Measurements from ENCODE around the gene MTMR11. TPM values are rescaled to one million over a fixed set of nuclear protein-coding genes. Genes with fewer than 3 reads are reported as not detected.

Gene MTMR11
- total and polyA plus RNA-seq, 8 donors, result 1.7 to 11.8 (median 4.4) TPM

GRCh38 chr1:149915429-149916192, 21.1 kb downstream of the MTMR11 start:
- Histone ChIP-seq H3K9me3 (no peaks in the 10 kb centered on the region), H3K4me1 (no peaks in the 10 kb centered on the region), H3K36me3 (no peaks in the 10 kb centered on the region), H3K4me3 (no peak overlapping the region), H3K27me3 (no peaks in the 10 kb centered on the region), H3K27ac (no peak overlapping the region)
- intact Hi-C loops (cut with DNase I), result no loop called here
- FAIRE-seq (no peak), DNase-seq (no peak), ATAC-seq (no peak)
- WGBS, 2 donors, result 81 to 86% methylated on average over 11 of the region's 11 CpGs
- TF ChIP-seq CTCF (IDR thresholded peaks at IDR 0.05), result no peak

- no peaks in the 10 kb centered on the region for H3K4me1 ChIP-seq
- H3K27me3 ChIP-seq, result no peaks in the 10 kb centered on the region
- intact Hi-C loops (cut with DNase I), result no loop called here
- no peak for FAIRE-seq
- no peak for TF ChIP-seq CTCF (IDR thresholded peaks at IDR 0.05)
- 38 to 56% methylated on average over 1 of the region's 1 CpG for WGBS, 2 donors
- no peaks in the 10 kb centered on the region for H3K36me3 ChIP-seq
- H3K27ac ChIP-seq, result no peak overlapping the region
- H3K9me3 ChIP-seq, result no peaks in the 10 kb centered on the region
- H3K4me3 ChIP-seq, result no peak overlapping the region
- no peak for ATAC-seq
- no peak for DNase-seq
These were observed 22.1 kb downstream of the MTMR11 start for GRCh38 chr1:149914545-149914944.

- H3K4me1 ChIP-seq, result no peaks in the 10 kb centered on the region
- no peak for TF ChIP-seq CTCF (IDR thresholded peaks at IDR 0.05)
- ATAC-seq, result no peak
These were observed 30.1 kb downstream of the MTMR11 start for GRCh38 chr1:149906570-149907075.

GRCh38 chr1:149903836-149904491, 32.7 kb downstream of the MTMR11 start:
- Histone ChIP-seq H3K36me3 (no peaks in the 10 kb centered on the region), H3K27ac (no peak overlapping the region), H3K4me1 (peaks cover 0 to 6% (median 3%) of the 10 kb centered on the region in 3 donors), H3K4me3 (no peak overlapping the region), H3K9me3 (no peaks in the 10 kb centered on the region), H3K27me3 (no peaks in the 10 kb centered on the region)
- DNase-seq (no peak), ATAC-seq (no peak), FAIRE-seq (no peak)
- intact Hi-C loops (cut with DNase I), result no loop called here
- TF ChIP-seq CTCF (IDR thresholded peaks at IDR 0.05), result no peak
- WGBS, 2 donors, result 65 to 75% methylated on average over 5 of the region's 5 CpGs

More at GRCh38 chr1:149906570-149907075, 30.1 kb downstream of the MTMR11 start:
- Histone ChIP-seq H3K9me3 (no peaks in the 10 kb centered on the region), H3K4me3 (no peak overlapping the region), H3K27ac (no peak overlapping the region), H3K36me3 (no peaks in the 10 kb centered on the region), H3K27me3 (no peaks in the 10 kb centered on the region)
- 54 to 56% methylated on average over 10 of the region's 10 CpGs for WGBS, 2 donors
- no peak for DNase-seq
- intact Hi-C loops (cut with DNase I), result no loop called here
- FAIRE-seq, result no peak

All from pancreas (tissue), 10 donors.